Measurements from ENCODE around the gene DGKI. TPM values are rescaled to one million over a fixed set of nuclear protein-coding genes. Genes with fewer than 3 reads are reported as not detected.

Gene DGKI
- total RNA-seq, 4 donors from 2014 or later = 0.02 to 1.8 (median 0.07) TPM; not detected in 1

GRCh38 chr7:137606061-137606674 lies 240.6 kb downstream of the DGKI start:
- Histone ChIP-seq H3K4me1 (no peaks in the 10 kb centered on the region), H3K27me3 (no peaks in the 10 kb centered on the region), H3K36me3 (no peaks in the 10 kb centered on the region), H3K4me3 (no peak overlapping the region), H3K9me3 (no peaks in the 10 kb centered on the region), H3K27ac (no peak overlapping the region)
- no peak for TF ChIP-seq POLR2A (IDR thresholded peaks at IDR 0.05)
- peak in 3 of 5 experiments; percentile 7 to 52 (median 37) for TF ChIP-seq CTCF (IDR thresholded peaks at IDR 0.05 in 4 of 5, conservative IDR thresholded peaks at IDR 0.05 in 1 of 5)
- DNase-seq = no peak
- intact Hi-C loops (cut with DNase I; ENCODE audit: low total_unique reads) = loop anchor here (5.0 kb wide), 1 partner anchor 291 kb away; no protein-coding TSS in a partner anchor
- in situ Hi-C loops (cut with MboI; ENCODE audit: low sequenced_read_pairs in 4 of 4) = loop anchor here in 1 of 4 donors (25.0 kb wide), 1 partner anchor 1131 kb away; no protein-coding TSS in a partner anchor
- no peak for ATAC-seq

DNA sequence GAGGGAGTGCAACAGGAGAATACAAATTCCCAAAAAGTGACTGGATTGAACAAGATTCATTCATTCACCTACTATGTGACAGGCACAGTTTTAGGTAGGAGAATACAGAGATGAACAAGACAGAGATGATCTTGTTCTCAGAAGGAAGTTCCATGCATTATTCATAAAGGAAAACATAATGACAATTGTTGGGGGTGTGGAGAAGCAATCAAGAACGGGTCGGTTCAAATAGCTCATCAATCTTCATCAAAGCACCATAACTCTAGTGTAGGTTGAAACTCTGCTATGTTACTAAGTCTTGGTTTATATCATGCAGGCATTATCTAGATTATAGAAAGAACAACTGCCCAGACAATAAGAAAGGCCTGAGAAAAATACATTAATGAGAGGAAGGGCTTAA lies 243.7 kb downstream of the DGKI start:
- no peak overlapping the region for H3K4me3 ChIP-seq
- H3K9me3 ChIP-seq = no peaks in the 10 kb centered on the region
- H3K4me1 ChIP-seq = no peaks in the 10 kb centered on the region
- ATAC-seq = no peak
- intact Hi-C loops (cut with DNase I; ENCODE audit: low total_unique reads) = no loop called here
- TF ChIP-seq CTCF (IDR thresholded peaks at IDR 0.05 in 4 of 5, conservative IDR thresholded peaks at IDR 0.05 in 1 of 5) (no peak), POLR2A (IDR thresholded peaks at IDR 0.05) (no peak)
- no peaks in the 10 kb centered on the region for H3K27me3 ChIP-seq
- H3K27ac ChIP-seq = no peak overlapping the region
- in situ Hi-C loops (cut with MboI; ENCODE audit: low sequenced_read_pairs in 4 of 4) = loop anchor here in 1 of 4 donors (25.0 kb wide), 1 partner anchor 1134 kb away; no protein-coding TSS in a partner anchor
- no peaks in the 10 kb centered on the region for H3K36me3 ChIP-seq
- DNase-seq = no peak

DNA sequence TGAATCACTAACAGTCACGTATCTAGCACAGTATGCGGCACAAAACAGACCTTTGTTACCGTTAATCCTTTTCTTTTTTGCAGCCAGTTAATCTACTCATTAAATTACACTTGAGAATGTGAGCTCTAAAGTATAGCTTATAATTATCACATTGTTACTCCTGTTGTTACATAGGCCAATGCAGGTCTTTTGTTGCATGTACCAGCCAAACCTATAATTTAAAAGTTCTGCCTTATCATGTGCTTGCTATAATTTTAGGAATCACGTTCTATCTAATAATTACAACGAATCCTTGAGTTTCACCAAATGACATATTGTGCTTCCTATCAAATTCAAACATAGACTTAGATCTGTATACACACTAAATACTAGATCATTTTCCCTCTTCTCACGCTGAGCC lies 245.1 kb downstream of the DGKI start:
- ATAC-seq (no peak), DNase-seq (no peak)
- H3K27ac ChIP-seq = no peak overlapping the region
- no peaks in the 10 kb centered on the region for H3K36me3 ChIP-seq
- no peaks in the 10 kb centered on the region for H3K4me1 ChIP-seq
- TF ChIP-seq POLR2A (IDR thresholded peaks at IDR 0.05) (no peak), CTCF (IDR thresholded peaks at IDR 0.05 in 4 of 5, conservative IDR thresholded peaks at IDR 0.05 in 1 of 5) (no peak)
- no peaks in the 10 kb centered on the region for H3K9me3 ChIP-seq
- intact Hi-C loops (cut with DNase I; ENCODE audit: low total_unique reads) = no loop called here
- in situ Hi-C loops (cut with MboI; ENCODE audit: low sequenced_read_pairs in 4 of 4) = loop anchor here in 1 of 4 donors (25.0 kb wide), 1 partner anchor 1136 kb away; no protein-coding TSS in a partner anchor
- H3K27me3 ChIP-seq = no peaks in the 10 kb centered on the region
- no peak overlapping the region for H3K4me3 ChIP-seq

DNA sequence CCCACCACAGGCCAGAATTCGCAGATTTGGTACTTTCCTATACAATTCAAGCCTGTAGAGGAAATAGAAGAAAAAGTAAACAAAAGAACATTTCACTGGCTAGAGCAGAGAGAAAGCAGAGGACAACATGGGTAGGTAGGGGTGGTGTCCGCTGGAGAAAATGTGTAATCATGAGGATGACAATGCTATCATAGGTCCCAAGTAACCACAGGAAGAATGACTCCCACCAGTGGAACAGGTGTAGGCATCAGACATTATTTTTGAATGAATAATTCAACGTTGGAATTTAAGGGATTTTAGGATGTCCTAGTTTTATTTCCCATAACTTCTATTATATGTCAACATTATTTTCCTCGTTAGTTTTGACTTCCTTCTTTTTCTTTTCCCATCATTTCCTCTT lies 248.9 kb downstream of the DGKI start:
- Histone ChIP-seq H3K4me1 (no peaks in the 10 kb centered on the region), H3K36me3 (no peaks in the 10 kb centered on the region), H3K4me3 (no peak overlapping the region), H3K27ac (no peak overlapping the region), H3K9me3 (no peaks in the 10 kb centered on the region), H3K27me3 (no peaks in the 10 kb centered on the region)
- DNase-seq (no peak), ATAC-seq (no peak)
- in situ Hi-C loops (cut with MboI; ENCODE audit: low sequenced_read_pairs in 4 of 4) (no loop called here), intact Hi-C loops (cut with DNase I; ENCODE audit: low total_unique reads) (no loop called here)
- TF ChIP-seq CTCF (IDR thresholded peaks at IDR 0.05 in 4 of 5, conservative IDR thresholded peaks at IDR 0.05 in 1 of 5) = no peak
- no peak for TF ChIP-seq POLR2A (IDR thresholded peaks at IDR 0.05)
